GM18502 (cell line): ENCODE results near the gene ABCB8.
"Not testable (repeated sequence)": the region's sequence is repeated elsewhere in the genome, so short reads cannot be mapped to it uniquely, and the experiment has no call there.

ENCODE experiments used
- ATAC-seq: cut with Tn5 transposase; IDR thresholded peaks from one replicate; pipeline ENCODE4 v1.9.1; 2021; ENCODE audit warnings: mild to moderate bottlenecking; ENCODE audit not compliant: unreplicated experiment, poor library complexity

Gene ABCB8

DNA sequence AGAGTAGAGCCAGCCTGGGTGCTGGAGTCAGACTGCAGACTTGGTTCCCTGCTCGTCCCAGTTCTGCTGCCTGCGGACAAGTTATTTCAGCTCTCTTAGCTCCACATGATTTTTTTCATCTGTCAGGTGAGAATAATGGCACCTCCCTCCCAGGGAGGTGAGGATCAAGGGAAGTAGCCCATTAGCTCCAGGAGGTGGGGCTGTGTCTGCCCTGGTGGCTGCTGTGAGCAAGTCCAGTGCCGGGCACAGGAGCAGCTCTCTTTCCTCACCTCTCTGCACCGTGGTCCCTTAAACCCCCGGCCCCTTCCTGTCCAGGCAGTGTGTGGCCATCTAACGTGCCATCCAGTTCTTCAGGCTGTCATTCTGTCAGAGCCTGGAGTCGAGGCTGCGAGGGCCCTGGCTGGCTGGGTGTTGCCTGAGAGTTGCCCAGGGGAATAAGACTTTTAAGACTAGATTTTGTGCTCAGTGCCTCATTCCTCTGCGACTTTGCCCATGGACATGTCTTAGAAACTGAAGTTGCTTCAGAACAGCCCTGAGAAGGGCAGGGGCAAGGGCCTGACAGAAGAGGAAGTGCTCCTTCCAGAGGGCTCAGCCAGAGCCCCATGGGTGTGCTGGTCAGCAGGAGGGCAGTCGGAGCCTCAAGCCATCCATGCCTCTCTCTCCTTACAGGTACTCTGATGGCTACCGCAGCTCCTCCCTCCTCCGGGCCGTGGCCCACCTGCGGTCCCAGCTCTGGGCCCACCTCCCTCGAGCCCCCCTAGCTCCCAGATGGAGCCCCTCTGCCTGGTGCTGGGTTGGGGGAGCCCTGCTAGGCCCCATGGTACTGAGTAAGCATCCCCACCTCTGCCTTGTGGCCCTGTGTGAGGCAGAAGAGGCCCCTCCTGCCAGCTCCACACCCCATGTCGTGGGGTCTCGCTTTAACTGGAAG is 5.0 kb downstream of the ABCB8 start:
- no peak for ATAC-seq

DNA sequence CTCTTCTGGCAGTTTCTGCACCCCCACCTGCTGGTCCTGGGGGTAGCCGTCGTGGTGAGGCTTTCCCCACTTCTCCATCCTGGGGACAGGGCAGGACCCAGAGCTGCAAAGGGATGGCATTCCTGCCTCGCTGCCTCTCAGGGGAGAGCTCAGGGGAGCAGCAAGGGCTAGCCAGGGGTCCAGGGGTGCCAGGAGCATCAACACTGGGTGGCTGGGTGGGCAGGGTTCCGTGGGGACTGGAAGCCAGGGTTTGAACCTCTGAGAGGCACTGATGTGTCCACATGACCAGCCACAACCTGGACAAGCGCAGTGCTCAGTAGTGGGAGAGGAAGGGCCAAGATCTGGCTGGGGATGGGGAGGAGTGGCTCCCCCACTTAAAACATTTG is 5.6 kb downstream of the ABCB8 start:
- no peak for ATAC-seq

DNA sequence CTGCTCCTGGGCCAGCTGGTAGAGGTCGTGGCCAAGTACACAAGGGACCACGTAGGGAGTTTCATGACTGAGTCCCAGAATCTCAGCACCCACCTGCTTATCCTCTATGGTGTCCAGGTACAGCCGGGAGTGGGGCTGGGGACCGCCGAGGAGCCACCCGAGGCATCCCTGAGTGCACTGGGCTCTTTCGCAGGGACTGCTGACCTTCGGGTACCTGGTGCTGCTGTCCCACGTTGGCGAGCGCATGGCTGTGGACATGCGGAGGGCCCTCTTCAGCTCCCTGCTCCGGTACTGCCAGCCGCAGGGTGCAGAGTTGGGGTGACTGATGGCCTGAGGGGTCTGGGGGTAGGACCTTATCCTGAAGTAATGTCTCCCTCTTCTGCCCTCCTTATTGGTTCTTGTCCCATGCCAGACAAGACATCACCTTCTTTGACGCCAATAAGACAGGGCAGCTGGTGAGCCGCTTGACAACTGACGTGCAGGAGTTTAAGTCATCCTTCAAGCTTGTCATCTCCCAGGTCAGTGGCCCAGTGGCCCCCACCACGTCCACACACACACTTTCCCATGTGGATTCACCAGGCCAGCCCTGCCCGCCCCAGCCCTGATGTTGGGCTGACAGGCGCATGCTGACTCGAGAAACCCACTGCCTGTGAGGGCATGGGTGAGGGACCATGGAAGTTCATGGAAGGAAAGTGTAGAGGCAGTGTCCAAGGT is 6.2 kb downstream of the ABCB8 start:
- no peak for ATAC-seq

DNA sequence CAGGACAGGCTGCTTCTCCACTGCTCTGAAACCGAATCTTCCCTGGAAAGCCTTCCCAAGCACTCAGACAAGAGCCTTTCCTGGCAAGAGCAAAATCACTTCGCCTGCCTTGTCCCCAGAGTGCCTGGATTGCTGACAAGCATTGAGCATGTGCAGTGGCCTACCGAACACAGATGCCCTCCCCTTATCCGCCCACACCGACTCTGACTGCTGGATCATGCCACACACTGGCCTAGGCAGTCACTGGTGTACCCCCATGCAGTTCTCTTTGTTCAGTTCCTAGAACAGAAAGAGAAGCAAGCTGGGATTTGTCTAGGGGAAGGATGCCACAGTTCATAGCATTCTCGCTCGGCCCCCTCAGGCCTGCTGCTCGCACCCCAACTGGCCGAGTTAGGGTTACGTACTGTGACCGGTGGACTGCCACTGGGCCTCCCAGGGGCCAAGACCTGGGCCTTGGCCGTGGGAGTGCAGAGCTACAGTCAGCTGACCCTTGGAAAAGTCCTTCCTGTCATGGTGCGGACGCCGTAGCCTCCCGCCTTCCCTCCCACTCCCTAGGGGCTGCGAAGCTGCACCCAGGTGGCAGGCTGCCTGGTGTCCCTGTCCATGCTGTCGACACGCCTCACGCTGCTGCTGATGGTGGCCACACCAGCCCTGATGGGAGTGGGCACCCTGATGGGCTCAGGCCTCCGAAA is 6.9 kb downstream of the ABCB8 start:
- no peak for ATAC-seq

DNA sequence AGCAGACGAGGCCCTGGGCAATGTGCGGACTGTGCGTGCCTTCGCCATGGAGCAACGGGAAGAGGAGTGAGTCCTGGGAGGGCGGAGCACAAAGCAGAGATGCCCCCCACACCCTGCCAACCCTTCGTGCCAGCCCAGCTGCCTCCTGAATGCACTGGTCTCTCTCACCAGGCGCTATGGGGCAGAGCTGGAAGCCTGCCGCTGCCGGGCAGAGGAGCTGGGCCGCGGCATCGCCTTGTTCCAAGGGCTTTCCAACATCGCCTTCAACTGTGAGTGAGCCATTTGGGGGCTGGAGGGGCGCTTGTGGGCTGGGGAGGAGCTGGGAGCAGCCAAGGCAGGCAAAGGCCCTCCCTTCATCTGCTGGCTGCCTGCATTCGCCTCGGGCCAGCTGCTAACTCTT is 7.7 kb downstream of the ABCB8 start:
- ATAC-seq, result no peak

DNA sequence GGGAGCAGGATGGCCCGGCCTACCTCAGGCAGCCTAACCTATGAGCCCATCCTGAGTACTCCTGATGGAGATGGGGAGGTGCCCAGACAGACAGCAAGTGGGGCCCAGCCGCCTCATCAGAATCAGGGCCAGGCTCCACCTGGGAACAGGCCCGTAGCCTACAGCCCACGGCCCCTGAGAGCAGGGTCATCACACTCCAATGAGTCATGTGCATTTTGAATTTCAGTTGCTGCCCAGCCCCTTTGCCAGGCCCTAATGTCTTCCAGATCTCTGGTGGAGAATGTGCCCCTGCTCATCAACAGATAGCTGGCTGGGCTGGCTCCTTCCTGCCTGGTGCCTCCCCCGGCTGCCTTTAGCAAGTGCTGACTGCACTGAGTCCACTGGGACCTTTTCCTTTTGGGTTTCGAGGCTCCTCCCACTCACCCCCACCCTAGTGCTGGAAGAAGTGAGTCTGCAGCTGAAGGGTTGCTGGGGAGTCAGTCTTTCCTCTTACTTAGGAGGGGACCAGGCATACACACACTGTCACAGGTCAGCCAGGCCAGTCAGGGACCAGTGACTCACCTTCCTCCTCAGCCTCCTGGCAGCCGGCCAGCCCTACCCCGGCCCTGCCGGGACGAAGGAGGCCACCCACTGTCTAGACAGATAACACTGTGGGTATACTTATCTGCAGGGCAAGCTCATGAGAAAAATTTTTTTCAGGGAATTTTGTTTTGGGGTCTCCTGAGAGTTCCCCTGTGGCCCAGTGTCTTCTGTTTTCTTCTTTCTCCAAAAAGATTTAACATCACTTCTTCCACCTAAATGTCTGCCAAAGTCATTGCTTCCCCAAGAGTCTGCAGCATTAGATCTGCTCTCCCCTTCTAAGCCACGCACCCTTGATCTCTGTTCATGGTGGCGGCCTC is 10.9 kb downstream of the ABCB8 start:
- ATAC-seq, result no peak

DNA sequence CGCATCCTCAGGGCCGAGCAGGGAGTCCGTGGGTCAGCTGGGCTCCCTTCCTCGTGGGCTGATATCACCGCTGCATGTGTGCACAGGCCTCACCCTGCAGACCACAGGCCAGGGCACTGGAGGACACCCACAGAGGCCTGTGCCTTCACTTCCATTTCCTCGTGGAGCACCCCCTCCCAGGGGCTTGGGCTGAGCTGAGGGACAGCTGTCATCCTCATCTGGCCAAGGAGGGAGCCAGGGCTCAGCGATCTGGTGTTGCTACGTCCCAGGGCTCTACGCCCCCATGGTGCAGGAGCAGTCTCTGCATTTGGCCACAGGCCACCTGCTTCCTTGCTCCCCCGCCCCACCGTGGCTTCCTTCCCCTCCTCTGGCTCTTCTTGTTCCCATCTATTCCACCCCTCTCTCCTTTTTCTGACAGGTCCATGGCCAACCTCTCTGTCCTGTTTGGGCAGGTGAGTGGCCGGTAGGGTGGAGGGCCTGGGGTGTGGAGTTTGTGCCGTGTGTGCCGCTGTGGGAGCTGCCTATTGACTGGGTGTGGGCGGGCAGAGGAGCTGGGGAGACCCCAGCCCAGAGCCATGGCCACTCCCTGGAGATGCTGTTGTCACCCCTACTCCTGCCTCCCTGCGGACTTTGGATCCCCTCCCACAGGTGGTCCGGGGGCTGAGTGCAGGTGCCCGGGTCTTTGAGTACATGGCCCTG is 11.7 kb downstream of the ABCB8 start:
- ATAC-seq, result no peak

DNA sequence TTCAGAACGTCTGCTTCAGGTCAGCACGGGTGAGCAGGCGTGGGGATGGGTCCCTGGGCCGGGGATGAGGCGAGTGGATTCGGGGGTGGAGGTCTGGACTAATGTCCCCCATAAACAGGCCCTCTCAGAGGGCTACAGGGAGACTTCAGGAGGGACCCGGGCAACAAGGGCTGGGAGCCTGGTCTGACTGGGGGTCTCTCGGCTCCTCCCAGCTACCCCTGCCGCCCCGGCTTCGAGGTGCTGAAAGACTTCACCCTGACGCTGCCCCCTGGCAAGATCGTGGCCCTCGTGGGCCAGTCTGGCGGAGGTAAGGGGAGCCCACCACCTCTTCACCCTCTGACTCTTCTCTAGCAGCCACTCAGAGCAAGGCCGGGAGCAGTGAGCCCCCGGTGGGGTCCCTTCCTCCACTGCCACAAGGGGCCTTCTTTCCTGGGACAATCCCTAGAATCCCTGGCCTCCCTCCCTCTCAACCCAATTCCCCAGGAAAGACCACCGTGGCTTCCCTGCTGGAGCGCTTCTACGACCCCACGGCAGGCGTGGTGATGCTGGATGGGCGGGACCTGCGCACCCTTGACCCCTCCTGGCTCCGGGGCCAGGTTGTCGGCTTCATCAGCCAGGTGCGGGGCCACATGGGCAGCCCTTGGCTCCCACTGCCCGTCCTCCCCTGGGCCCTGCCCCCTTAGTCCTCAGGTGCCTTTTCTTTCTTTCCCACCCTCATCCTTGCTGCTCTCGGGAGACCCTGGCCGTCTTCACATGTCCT is 12.5 kb downstream of the ABCB8 start:
- no peak for ATAC-seq

DNA sequence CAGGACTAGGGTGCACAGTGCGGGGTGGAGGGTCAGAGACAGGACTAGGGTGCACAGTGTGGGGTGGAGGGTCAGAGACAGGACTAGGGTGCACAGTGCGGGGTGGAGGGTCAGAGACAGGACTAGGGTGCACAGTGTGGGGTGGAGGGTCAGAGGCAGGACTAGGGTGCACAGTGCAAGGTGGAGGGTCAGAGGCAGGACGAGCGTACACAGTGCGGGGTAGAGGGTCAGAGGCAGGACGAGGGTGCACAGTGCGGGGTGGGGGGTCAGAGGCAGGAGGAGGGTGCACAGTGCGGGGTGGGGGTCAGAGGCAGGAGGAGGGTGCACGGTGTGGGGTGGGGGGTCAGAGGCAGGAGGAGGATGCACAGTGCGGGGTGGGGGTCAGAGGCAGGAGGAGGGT is 15.2 kb downstream of the ABCB8 start:
- not testable (repeated sequence) for ATAC-seq

DNA sequence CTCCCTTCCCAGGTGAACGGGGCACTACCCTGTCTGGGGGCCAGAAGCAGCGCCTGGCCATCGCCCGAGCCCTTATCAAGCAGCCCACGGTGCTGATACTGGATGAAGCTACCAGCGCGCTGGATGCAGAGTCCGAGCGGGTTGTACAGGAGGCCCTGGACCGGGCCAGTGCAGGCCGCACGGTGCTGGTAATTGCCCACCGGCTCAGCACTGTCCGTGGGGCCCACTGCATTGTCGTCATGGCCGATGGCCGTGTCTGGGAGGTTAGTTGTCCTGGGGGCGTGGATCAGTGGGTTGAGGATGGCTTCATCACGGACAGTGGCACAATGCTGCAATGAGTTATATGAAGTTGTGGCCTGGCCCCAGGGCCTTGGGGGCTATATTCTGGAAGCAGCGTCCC is 15.7 kb downstream of the ABCB8 start:
- ATAC-seq, result no peak

DNA sequence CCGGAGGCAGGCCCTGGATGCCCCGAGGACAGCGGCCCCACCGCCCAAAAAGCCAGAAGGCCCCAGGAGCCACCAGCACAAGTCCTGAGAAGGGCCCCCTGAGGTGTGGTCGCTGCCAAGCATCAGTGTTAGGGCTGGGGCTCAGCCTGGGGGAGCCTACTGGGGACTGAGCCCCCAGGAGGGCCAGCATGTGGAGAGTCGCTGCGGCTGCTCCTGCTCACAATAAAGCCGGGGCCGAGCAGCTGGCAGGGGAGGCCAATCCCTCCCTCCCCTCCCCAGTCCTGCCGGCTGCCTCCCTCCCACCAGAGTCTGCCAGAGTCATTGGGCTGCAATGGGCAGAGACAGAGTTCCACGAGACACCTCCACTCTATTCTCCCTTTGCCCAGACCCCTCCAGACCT is 17.0 kb downstream of the ABCB8 start:
- no peak for ATAC-seq

DNA sequence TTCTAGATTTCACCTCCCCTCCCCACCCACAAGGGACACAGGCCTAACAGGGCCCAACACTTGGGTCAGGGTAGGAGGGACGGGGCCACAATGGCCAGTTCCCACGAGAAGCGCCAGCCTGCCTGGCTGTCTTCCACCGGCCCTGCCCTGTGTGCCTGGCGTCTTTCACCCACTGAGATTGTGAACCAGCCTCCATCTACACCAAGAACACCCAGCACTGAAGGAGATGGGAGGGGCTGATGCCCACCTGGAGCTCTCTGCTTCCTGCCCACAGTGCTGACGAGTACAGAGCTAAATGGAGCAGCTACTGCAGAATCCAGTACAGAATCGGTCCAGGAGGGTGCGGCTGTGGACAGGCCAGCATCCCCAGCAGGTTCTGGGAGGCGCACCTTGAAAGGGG is 17.7 kb downstream of the ABCB8 start:
- ATAC-seq, result no peak

DNA sequence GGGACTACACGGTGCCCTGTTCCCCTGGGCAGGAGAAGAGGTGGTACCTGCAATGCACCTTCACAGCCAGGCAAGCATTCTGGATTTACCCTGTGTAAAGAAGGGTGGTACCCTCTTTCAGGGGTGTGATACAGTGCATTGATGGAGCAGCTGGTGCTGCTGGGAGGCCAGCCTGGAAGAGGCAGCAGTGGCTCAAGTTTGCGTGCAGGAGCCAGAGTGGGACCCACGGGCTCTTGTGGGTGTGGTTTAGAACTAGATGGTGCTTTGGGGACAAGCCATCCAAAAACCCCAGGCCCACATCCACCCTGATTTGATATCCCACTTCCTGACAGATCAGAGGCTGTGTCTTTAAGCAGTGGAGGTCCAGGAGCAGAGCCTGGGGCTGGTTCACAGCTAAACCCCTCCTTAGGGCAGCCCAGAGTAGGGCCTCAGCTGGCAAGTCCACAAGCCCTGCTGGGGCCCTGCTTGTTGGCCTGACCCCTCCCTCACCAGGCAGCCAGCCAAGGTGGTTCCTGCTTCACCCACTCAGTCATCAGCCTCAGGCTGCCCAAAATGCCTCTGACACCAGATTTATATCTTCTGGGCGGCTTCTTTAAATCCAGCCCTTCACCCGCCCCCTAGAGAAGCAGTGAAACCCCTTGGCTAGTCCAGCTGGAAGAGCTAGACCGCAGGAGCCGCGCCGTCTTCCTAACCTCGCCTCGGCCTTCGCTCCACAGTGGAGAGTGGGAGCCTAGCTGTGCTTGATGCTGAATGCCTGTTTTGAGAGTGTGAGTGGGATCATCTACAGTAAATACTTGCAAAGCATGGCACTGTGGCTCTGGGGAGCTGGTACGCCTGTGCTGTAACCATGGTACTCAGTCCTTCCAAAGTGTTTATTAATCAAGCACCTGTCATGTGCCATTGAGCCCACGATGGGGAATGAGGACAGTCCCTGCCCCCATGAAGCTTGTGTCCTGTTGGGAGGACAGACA is 18.6 kb downstream of the ABCB8 start:
- ATAC-seq, result no peak

DNA sequence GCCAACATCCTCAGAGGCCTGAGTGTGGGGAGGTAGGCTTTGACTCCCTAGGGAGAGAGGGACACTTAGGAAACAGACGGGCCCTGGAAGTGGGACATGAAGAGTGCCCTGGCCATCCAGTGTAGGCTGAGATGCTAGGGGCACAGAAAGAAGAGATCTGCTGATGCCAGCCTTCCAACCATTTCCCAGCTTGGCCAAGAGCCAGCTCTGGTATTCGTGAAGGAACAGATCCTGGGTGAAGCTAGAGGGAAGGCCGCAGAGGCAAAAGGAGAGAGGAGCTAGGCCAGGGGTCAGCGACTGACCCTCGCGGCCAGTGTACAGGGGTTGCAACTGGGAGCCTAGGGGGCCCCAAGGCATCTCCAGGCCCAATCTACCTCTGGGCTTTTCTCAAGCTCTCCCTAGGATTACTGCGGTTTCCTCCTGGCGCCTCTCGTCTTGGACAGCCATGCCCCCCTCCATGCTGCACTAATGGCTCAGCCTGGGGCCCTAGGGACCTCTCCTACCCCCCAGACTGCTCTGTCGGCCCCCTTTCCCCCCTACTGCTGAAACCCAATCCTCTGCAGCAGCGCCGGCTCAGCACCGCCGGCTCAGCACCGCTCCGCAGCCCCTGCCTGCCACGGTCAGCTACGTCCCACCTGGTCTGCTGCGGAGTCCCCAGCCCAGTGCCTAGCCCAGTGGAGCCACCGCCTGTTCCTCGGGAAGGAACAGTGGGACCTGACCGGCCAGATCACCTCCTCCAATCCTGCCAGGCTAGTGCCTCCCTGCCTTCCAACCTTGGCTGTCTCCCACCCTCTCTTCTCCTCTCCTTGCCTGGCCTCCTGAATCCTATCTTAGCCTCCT is 19.9 kb downstream of the ABCB8 start, which contains the start of gene ASIC3:
Gene ASIC3, plus strand, starts transcription at position 556 of the 840 bp plus-strand sequence. CDS start 355 bp downstream, outside the sequence.
- no peak for ATAC-seq

DNA sequence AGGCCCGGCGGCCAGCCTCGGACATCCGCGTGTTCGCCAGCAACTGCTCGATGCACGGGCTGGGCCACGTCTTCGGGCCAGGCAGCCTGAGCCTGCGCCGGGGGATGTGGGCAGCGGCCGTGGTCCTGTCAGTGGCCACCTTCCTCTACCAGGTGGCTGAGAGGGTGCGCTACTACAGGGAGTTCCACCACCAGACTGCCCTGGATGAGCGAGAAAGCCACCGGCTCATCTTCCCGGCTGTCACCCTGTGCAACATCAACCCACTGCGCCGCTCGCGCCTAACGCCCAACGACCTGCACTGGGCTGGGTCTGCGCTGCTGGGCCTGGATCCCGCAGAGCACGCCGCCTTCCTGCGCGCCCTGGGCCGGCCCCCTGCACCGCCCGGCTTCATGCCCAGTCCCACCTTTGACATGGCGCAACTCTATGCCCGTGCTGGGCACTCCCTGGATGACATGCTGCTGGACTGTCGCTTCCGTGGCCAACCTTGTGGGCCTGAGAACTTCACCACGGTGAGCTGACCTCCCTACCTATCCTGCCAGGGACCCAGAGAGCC is 20.7 kb downstream of the ABCB8 start:
- no peak for ATAC-seq

DNA sequence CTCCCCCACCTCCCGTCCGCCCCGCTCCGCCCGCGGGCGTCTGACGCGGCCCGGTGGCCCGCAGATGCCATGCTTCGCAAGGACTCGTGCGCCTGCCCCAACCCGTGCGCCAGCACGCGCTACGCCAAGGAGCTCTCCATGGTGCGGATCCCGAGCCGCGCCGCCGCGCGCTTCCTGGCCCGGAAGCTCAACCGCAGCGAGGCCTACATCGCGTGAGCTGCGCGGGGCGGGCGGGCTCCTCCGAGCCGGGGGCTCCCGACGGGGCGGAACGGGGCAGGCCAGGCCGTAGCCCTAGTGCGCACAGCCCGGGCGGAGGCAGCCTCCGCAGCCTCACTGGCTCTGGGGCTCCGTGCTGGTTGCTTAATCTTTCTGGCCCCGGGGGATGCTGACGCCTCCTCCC is 22.9 kb downstream of the ABCB8 start:
- ATAC-seq, result no peak
